Neural cell (in vitro differentiated cells): ENCODE results near the gene ACOX3.

Experiments used
- EP300 ChIP-seq: fragments of 450-650 bp; conservative IDR thresholded peaks from 2 replicates; pipeline ENCODE4 v1.6.1; 2014; ENCODE audit warnings: antibody characterized with exemption, mild to moderate bottlenecking, moderate library complexity; ENCODE audit not compliant: poor library complexity, severe bottlenecking
- EZH2 ChIP-seq: fragments of 200-600, 300-800 bp; shearing (Covaris generic), sonication (generic); IDR thresholded peaks from 2 replicates; pipeline ENCODE4 v1.6.1; 2014; ENCODE audit warnings: antibody characterized with exemption, low read length, borderline replicate concordance, mild to moderate bottlenecking; ENCODE audit not compliant: insufficient read depth, poor library complexity, severe bottlenecking
- MXI1 ChIP-seq: fragments of 450-650 bp; conservative IDR thresholded peaks from 2 replicates; pipeline ENCODE4 v1.6.1; 2014; ENCODE audit warnings: antibody characterized with exemption, mild to moderate bottlenecking; ENCODE audit not compliant: poor library complexity, severe bottlenecking
- POLR2AphosphoS5 ChIP-seq: IDR thresholded peaks from 2 replicates; pipeline ENCODE4 v1.6.1; 2012
- TF ChIP-seq, protein P1 (sequence below): fragments of 450-650 bp; IDR thresholded peaks from 2 replicates; pipeline ENCODE4 v1.5.1; 2014; ENCODE audit warnings: antibody characterized with exemption, mild to moderate bottlenecking, moderate library complexity; ENCODE audit not compliant: poor library complexity, severe bottlenecking
- TF ChIP-seq, protein P2 (sequence below): IDR thresholded peaks from 2 replicates; pipeline ENCODE4 v1.6.1; 2012; ENCODE audit warnings: borderline replicate concordance

DNA sequence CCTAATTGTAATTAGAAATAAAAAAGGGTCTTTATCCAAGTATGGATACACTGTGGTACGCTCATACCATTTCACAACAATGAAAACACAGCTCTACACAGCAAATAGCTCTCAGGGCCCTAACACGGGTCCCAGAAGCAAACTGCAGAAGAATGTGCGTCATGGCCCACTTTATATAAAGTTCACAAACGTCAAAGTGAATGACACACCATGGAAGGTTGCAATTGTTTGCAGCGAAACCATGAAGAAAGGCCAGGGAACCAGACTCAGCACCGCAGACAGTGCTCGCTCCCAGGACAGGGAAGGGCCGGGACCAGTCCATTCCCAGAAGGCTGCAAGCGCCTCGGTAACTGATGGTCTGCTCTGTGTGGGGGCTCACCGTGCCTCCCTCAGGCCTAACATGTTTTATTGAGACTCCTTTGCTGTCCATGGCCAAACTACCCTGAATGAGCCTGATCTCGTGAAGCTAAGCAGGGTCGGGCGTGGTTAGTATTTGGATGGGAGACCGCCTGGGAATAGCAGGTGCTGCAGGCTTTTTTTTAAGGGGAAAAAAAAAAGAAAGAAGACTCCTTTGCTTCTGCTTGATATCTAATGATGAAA lies 47.8 kb downstream of the ACOX3 start:
- TF ChIP-seq, protein P1, sequence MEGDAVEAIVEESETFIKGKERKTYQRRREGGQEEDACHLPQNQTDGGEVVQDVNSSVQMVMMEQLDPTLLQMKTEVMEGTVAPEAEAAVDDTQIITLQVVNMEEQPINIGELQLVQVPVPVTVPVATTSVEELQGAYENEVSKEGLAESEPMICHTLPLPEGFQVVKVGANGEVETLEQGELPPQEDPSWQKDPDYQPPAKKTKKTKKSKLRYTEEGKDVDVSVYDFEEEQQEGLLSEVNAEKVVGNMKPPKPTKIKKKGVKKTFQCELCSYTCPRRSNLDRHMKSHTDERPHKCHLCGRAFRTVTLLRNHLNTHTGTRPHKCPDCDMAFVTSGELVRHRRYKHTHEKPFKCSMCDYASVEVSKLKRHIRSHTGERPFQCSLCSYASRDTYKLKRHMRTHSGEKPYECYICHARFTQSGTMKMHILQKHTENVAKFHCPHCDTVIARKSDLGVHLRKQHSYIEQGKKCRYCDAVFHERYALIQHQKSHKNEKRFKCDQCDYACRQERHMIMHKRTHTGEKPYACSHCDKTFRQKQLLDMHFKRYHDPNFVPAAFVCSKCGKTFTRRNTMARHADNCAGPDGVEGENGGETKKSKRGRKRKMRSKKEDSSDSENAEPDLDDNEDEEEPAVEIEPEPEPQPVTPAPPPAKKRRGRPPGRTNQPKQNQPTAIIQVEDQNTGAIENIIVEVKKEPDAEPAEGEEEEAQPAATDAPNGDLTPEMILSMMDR = no peak
- no peak for TF ChIP-seq EP300
- TF ChIP-seq, protein P2, sequence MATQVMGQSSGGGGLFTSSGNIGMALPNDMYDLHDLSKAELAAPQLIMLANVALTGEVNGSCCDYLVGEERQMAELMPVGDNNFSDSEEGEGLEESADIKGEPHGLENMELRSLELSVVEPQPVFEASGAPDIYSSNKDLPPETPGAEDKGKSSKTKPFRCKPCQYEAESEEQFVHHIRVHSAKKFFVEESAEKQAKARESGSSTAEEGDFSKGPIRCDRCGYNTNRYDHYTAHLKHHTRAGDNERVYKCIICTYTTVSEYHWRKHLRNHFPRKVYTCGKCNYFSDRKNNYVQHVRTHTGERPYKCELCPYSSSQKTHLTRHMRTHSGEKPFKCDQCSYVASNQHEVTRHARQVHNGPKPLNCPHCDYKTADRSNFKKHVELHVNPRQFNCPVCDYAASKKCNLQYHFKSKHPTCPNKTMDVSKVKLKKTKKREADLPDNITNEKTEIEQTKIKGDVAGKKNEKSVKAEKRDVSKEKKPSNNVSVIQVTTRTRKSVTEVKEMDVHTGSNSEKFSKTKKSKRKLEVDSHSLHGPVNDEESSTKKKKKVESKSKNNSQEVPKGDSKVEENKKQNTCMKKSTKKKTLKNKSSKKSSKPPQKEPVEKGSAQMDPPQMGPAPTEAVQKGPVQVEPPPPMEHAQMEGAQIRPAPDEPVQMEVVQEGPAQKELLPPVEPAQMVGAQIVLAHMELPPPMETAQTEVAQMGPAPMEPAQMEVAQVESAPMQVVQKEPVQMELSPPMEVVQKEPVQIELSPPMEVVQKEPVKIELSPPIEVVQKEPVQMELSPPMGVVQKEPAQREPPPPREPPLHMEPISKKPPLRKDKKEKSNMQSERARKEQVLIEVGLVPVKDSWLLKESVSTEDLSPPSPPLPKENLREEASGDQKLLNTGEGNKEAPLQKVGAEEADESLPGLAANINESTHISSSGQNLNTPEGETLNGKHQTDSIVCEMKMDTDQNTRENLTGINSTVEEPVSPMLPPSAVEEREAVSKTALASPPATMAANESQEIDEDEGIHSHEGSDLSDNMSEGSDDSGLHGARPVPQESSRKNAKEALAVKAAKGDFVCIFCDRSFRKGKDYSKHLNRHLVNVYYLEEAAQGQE = no peak
- TF ChIP-seq EZH2 = no peak
- TF ChIP-seq POLR2AphosphoS5 = no peak
- no peak for TF ChIP-seq MXI1
